ENCODE results near the gene LRRTM3.

The LRRTM3 gene

DNA sequence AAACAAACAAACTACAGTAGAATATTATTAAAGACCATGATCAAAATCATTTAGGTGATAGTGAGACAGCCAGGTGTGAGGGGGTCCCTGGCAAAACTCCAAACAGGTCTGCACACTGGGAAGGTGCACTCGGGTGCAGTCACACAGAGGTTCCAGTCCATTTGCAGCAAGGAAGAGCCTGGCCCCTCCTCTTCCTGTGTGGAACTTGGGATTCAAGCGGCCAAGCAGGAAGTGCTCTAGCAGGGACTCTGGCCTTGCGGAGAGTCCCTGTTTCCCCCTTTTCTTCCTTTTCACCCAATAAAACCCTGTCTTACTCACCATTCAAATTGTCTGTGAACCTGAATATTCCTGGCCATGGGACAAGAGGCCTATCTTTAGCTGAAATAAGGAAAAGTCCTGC is 181.8 kb downstream of the LRRTM3 start:
- TF ChIP-seq, protein P1, sequence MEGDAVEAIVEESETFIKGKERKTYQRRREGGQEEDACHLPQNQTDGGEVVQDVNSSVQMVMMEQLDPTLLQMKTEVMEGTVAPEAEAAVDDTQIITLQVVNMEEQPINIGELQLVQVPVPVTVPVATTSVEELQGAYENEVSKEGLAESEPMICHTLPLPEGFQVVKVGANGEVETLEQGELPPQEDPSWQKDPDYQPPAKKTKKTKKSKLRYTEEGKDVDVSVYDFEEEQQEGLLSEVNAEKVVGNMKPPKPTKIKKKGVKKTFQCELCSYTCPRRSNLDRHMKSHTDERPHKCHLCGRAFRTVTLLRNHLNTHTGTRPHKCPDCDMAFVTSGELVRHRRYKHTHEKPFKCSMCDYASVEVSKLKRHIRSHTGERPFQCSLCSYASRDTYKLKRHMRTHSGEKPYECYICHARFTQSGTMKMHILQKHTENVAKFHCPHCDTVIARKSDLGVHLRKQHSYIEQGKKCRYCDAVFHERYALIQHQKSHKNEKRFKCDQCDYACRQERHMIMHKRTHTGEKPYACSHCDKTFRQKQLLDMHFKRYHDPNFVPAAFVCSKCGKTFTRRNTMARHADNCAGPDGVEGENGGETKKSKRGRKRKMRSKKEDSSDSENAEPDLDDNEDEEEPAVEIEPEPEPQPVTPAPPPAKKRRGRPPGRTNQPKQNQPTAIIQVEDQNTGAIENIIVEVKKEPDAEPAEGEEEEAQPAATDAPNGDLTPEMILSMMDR (IDR thresholded peaks at IDR 0.05; ENCODE audit: control insufficient read depth, insufficient read depth, low read depth, low read length, missing control alignments) = no peak
- no peak overlapping the region for H3K4me3 ChIP-seq (ENCODE audit: control insufficient read depth, low read depth, low read length)
- no peak for DNase-seq (ENCODE audit: low read depth)

DNA sequence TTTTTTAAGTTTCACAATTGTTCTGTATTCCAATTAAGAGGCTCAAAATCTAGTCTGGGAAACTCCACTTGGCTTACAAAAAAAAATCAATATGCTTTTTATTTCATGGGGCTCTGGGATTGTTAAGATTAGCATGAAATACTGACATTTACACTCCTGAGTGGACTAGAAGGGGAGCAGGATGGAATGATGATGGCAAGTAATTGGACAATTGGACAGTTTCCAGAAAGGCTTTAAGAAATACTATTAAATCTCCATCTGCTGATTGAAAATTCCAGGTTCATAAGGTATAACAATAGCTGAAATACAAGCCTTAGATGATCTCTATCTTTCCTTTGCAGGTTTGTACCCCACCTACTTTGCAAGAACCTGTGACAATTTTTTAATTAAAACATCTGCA is 184.4 kb downstream of the LRRTM3 start:
- TF ChIP-seq, protein P1 (IDR thresholded peaks at IDR 0.05; ENCODE audit: control insufficient read depth, insufficient read depth, low read depth, low read length, missing control alignments) = no peak
- DNase-seq (ENCODE audit: low read depth) = no peak
- H3K4me3 ChIP-seq (ENCODE audit: control insufficient read depth, low read depth, low read length) = no peak overlapping the region

DNA sequence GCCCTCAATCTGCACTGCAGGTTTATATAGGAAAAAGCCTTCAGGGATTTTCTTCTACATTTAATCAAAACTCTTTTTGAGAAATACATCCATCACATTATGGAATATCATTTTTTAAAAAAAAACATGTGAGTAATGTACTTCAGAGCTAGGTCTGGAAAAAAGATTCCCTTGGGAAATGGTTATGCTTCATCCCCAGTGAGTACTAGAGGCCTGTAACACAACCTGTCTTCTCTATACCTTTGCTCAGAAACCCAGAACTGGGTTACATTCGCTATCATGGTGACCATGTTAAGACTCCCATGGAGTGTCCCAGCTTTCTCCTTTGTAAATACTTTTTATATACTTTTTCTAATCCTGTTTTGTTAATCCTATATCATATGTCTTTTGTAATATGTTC is 186.9 kb downstream of the LRRTM3 start:
- no peak for DNase-seq (ENCODE audit: low read depth)

DNA sequence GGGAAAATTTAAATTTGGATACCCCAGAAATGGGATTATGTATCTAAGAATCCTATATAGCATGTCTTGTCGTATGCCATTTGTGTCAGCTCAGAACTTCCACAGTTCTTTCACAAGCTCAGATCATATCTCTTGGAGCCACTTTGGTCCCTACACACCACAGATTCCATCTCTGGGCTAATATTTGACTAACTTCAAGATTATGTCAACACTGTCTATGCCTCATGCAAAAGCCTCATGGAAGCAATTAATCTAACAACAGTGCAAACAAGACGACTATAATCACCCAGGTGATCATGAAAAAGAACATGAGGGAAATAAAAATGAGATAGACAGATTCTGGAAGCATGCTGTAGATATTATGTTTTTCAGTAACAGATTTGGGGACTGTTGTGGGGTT is 189.1 kb downstream of the LRRTM3 start:
- TF ChIP-seq, protein P1 (IDR thresholded peaks at IDR 0.05; ENCODE audit: control insufficient read depth, insufficient read depth, low read depth, low read length, missing control alignments) = no peak
- DNase-seq (ENCODE audit: low read depth) = no peak
- no peak overlapping the region for H3K4me3 ChIP-seq (ENCODE audit: control insufficient read depth, low read depth, low read length)

More for the DNA sequence above, 186.9 kb downstream of the LRRTM3 start:
- H3K4me3 ChIP-seq (ENCODE audit: control insufficient read depth, low read depth, low read length) = no peak overlapping the region
- TF ChIP-seq, protein P1 (IDR thresholded peaks at IDR 0.05; ENCODE audit: control insufficient read depth, insufficient read depth, low read depth, low read length, missing control alignments) = no peak

DNA sequence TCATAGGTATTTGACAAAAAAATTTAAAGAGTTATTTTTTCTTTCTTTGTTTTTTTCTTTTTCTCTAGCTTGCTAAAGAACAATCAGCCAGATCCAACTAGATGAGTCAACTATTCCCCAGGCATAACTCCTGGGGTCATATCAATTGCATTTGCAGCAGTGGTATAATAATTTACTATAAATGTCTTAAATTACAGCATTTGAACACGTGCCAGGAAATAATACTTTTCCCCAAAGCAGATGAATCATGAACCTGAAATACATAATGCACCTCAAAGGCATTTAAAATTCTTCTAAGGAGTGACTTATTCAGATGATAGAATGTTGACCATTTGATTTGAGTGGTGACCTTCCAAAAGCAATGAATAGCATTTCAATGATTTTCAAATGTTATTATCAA is 190.1 kb downstream of the LRRTM3 start:
- TF ChIP-seq, protein P1 (IDR thresholded peaks at IDR 0.05; ENCODE audit: control insufficient read depth, insufficient read depth, low read depth, low read length, missing control alignments) = no peak
- no peak overlapping the region for H3K4me3 ChIP-seq (ENCODE audit: control insufficient read depth, low read depth, low read length)
- no peak for DNase-seq (ENCODE audit: low read depth)

DNA sequence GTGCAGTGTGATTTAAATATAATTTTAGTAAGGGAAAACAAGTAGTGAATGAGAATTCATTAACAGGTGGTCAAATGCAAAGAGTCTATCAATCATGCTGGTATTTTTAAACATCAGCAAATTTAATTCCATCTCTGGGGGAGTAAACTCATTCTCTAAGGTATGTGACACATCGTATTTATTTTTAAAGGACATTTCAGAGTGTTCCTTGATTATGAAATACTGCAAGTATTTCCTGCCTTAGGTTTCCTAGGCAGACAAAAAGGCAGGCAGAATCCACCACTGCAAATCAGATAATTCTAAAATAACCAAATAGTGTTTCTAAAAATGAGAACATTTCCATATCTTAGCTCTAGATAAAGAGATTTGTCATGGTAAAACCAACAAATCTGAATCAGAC is 193.8 kb downstream of the LRRTM3 start:
- no peak overlapping the region for H3K4me3 ChIP-seq (ENCODE audit: control insufficient read depth, low read depth, low read length)
- TF ChIP-seq, protein P1 (IDR thresholded peaks at IDR 0.05; ENCODE audit: control insufficient read depth, insufficient read depth, low read depth, low read length, missing control alignments) = no peak
- DNase-seq (ENCODE audit: low read depth) = no peak

DNA sequence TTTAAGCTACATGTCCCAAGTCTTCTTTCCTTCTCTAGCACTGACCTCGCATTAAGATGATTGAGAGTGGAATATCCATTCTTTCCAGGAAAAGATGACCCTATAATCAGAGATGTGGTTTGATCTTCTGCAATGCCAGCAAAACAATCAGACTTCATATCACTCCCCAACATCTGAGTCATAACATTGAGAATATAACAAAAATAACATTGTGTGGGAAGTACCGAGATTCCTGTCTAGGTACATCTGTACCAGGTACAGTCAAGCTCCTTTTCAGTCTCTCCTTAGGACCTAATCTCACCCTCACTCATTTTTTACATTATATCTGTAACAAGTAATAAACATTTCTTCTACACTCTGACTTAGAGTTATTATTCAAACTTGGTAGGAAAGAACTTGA is 201.6 kb downstream of the LRRTM3 start:
- TF ChIP-seq, protein P1 (IDR thresholded peaks at IDR 0.05; ENCODE audit: control insufficient read depth, insufficient read depth, low read depth, low read length, missing control alignments) = no peak
- DNase-seq (ENCODE audit: low read depth) = no peak
- H3K4me3 ChIP-seq (ENCODE audit: control insufficient read depth, low read depth, low read length) = no peak overlapping the region
